Muscle layer of colon (tissue), 2 donors: Measurements from ENCODE around the gene HSPG2.
A peak's percentile ranks its signal among the peaks of the same experiment; 100 is the strongest.

Experiments
- H3K27ac ChIP-seq: one replicate; pipeline ENCODE4 v1.7.0; 2013; ENCODE audit warnings: low read depth, mild to moderate bottlenecking, low read length, moderate library complexity
- H3K27me3 ChIP-seq, 2 donors: one replicate each; pipeline ENCODE4 v1.7.0; 2013; ENCODE audit warnings: low read length in 2 of 2, mild to moderate bottlenecking in 2 of 2; ENCODE audit not compliant: insufficient read depth in 2 of 2, control insufficient read depth in 1 of 2
- H3K36me3 ChIP-seq: one replicate; pipeline ENCODE4 v1.7.0; 2013; ENCODE audit warnings: mild to moderate bottlenecking, low read length; ENCODE audit not compliant: insufficient read depth
- H3K4me1 ChIP-seq: one replicate; pipeline ENCODE4 v1.7.0; 2013; ENCODE audit warnings: mild to moderate bottlenecking, low read length; ENCODE audit not compliant: insufficient read depth
- H3K4me3 ChIP-seq, 2 donors: one replicate each; pipeline ENCODE4 v1.7.0; 2013; ENCODE audit warnings: low read length in 2 of 2, low read depth in 1 of 2, mild to moderate bottlenecking in 1 of 2, moderate library complexity in 1 of 2
- H3K9ac ChIP-seq: one replicate; pipeline ENCODE4 v1.7.0; 2013; ENCODE audit warnings: low read length
- H3K9me3 ChIP-seq: one replicate; pipeline ENCODE4 v1.7.0; 2013; ENCODE audit warnings: mild to moderate bottlenecking, low read length
- donor health status: abdominal sarcoma.
- donor health status: Adenocarcinoma of cecum.

HSPG2 gene

GRCh38 chr1:21907079-21907418 lies 30.1 kb downstream of the HSPG2 start:
- no peak overlapping the region for H3K4me3 ChIP-seq
- peaks cover 5% of the 10 kb centered on the region for H3K36me3 ChIP-seq
- H3K27ac ChIP-seq: peak overlapping the region; percentile 83
- no peaks in the 10 kb centered on the region for H3K9me3 ChIP-seq
- H3K4me1 ChIP-seq: peaks cover 95% of the 10 kb centered on the region
- peak overlapping the region; percentile 46 for H3K9ac ChIP-seq
- H3K27me3 ChIP-seq: no peaks in the 10 kb centered on the region

GRCh38 chr1:21906173-21907078 lies 30.7 kb downstream of the HSPG2 start:
- Histone ChIP-seq H3K9me3 (no peaks in the 10 kb centered on the region), H3K4me1 (peaks cover 95% of the 10 kb centered on the region), H3K36me3 (peaks cover 5% of the 10 kb centered on the region), H3K4me3 (no peak overlapping the region), H3K27me3 (no peaks in the 10 kb centered on the region), H3K9ac (peak overlapping the region; percentile 46), H3K27ac (peak overlapping the region; percentile 83)

- H3K4me3 ChIP-seq: no peak overlapping the region
- no peaks in the 10 kb centered on the region for H3K27me3 ChIP-seq
- peak overlapping the region; percentile 91 for H3K27ac ChIP-seq
- peak overlapping the region; percentile 3 for H3K9ac ChIP-seq
- H3K4me1 ChIP-seq: peaks cover 97% of the 10 kb centered on the region
- no peaks in the 10 kb centered on the region for H3K9me3 ChIP-seq
- H3K36me3 ChIP-seq: peaks cover 5% of the 10 kb centered on the region
Observed at GRCh38 chr1:21904704-21905520, 32.2 kb downstream of the HSPG2 start.

- H3K9ac ChIP-seq: no peak overlapping the region
- H3K27ac ChIP-seq: peak overlapping the region; percentile 91
- H3K4me1 ChIP-seq: peaks cover 97% of the 10 kb centered on the region
- no peak overlapping the region for H3K4me3 ChIP-seq
- H3K36me3 ChIP-seq: peaks cover 5% of the 10 kb centered on the region
- H3K9me3 ChIP-seq: no peaks in the 10 kb centered on the region
- no peaks in the 10 kb centered on the region for H3K27me3 ChIP-seq
Observed at GRCh38 chr1:21904454-21904703, 32.7 kb downstream of the HSPG2 start.

GRCh38 chr1:21903638-21904453 lies 33.3 kb downstream of the HSPG2 start:
- H3K9me3 ChIP-seq: no peaks in the 10 kb centered on the region
- H3K27me3 ChIP-seq: no peaks in the 10 kb centered on the region
- no peak overlapping the region for H3K9ac ChIP-seq
- peaks cover 97% of the 10 kb centered on the region for H3K4me1 ChIP-seq
- no peak overlapping the region for H3K4me3 ChIP-seq
- H3K27ac ChIP-seq: peak overlapping the region; percentile 91
- peaks cover 5% of the 10 kb centered on the region for H3K36me3 ChIP-seq

- Histone ChIP-seq H3K36me3 (peaks cover 11% of the 10 kb centered on the region), H3K27ac (peak overlapping the region; percentile 93), H3K4me3 (no peak overlapping the region), H3K4me1 (peaks cover 97% of the 10 kb centered on the region), H3K27me3 (no peaks in the 10 kb centered on the region), H3K9me3 (no peaks in the 10 kb centered on the region), H3K9ac (peak overlapping the region; percentile 25)
Observed at GRCh38 chr1:21902026-21903012, 34.8 kb downstream of the HSPG2 start.

GRCh38 chr1:21901473-21901847 lies 35.6 kb downstream of the HSPG2 start:
- H3K4me3 ChIP-seq: no peak overlapping the region
- H3K27ac ChIP-seq: peak overlapping the region; percentile 93
- no peaks in the 10 kb centered on the region for H3K9me3 ChIP-seq
- peaks cover 11% of the 10 kb centered on the region for H3K36me3 ChIP-seq
- H3K27me3 ChIP-seq: no peaks in the 10 kb centered on the region
- H3K4me1 ChIP-seq: peaks cover 97% of the 10 kb centered on the region
- peak overlapping the region; percentile 25 for H3K9ac ChIP-seq

- Histone ChIP-seq H3K4me3 (no peak overlapping the region), H3K27ac (peak overlapping the region; percentile 93), H3K9me3 (no peaks in the 10 kb centered on the region), H3K9ac (peak overlapping the region; percentile 2), H3K36me3 (peaks cover 14% of the 10 kb centered on the region), H3K27me3 (no peaks in the 10 kb centered on the region), H3K4me1 (peaks cover 97% of the 10 kb centered on the region)
Observed at GRCh38 chr1:21900766-21901472, 36.2 kb downstream of the HSPG2 start.

- H3K9ac ChIP-seq: peak overlapping the region; percentile 26
- no peaks in the 10 kb centered on the region for H3K27me3 ChIP-seq
- H3K4me1 ChIP-seq: peaks cover 98% of the 10 kb centered on the region
- H3K4me3 ChIP-seq: no peak overlapping the region
- H3K9me3 ChIP-seq: no peaks in the 10 kb centered on the region
- peak overlapping the region; percentile 55 for H3K27ac ChIP-seq
- peaks cover 23% of the 10 kb centered on the region for H3K36me3 ChIP-seq
Observed at GRCh38 chr1:21899987-21900386, 37.1 kb downstream of the HSPG2 start.

- peak overlapping the region; percentile 55 for H3K27ac ChIP-seq
- no peaks in the 10 kb centered on the region for H3K9me3 ChIP-seq
- H3K36me3 ChIP-seq: peaks cover 30% of the 10 kb centered on the region
- H3K27me3 ChIP-seq: no peaks in the 10 kb centered on the region
- H3K9ac ChIP-seq: peak overlapping the region; percentile 26
- H3K4me1 ChIP-seq: peaks cover 98% of the 10 kb centered on the region
- H3K4me3 ChIP-seq: no peak overlapping the region
Observed at GRCh38 chr1:21899267-21899810, 37.8 kb downstream of the HSPG2 start.
